Bladder microvascular endothelial cell (primary cell): ENCODE results near the gene MAPKBP1. TPM values are rescaled to one million over a fixed set of nuclear protein-coding genes. Genes with fewer than 3 reads are reported as not detected.

Experiments used
- total RNA-seq: library from RNA; depleted of rRNA; stranded (reverse); fragments of >200 nt; gene quantifications from 2 replicates; pipeline ENCODE4 v1.2.3, GENCODE V29; 2014

The MAPKBP1 gene, protein sequence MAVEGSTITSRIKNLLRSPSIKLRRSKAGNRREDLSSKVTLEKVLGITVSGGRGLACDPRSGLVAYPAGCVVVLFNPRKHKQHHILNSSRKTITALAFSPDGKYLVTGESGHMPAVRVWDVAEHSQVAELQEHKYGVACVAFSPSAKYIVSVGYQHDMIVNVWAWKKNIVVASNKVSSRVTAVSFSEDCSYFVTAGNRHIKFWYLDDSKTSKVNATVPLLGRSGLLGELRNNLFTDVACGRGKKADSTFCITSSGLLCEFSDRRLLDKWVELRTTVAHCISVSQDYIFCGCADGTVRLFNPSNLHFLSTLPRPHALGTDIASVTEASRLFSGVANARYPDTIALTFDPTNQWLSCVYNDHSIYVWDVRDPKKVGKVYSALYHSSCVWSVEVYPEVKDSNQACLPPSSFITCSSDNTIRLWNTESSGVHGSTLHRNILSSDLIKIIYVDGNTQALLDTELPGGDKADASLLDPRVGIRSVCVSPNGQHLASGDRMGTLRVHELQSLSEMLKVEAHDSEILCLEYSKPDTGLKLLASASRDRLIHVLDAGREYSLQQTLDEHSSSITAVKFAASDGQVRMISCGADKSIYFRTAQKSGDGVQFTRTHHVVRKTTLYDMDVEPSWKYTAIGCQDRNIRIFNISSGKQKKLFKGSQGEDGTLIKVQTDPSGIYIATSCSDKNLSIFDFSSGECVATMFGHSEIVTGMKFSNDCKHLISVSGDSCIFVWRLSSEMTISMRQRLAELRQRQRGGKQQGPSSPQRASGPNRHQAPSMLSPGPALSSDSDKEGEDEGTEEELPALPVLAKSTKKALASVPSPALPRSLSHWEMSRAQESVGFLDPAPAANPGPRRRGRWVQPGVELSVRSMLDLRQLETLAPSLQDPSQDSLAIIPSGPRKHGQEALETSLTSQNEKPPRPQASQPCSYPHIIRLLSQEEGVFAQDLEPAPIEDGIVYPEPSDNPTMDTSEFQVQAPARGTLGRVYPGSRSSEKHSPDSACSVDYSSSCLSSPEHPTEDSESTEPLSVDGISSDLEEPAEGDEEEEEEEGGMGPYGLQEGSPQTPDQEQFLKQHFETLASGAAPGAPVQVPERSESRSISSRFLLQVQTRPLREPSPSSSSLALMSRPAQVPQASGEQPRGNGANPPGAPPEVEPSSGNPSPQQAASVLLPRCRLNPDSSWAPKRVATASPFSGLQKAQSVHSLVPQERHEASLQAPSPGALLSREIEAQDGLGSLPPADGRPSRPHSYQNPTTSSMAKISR (N-terminal part only)
- 18.0 and 24.8 TPM in 2 replicates for total RNA-seq

DNA sequence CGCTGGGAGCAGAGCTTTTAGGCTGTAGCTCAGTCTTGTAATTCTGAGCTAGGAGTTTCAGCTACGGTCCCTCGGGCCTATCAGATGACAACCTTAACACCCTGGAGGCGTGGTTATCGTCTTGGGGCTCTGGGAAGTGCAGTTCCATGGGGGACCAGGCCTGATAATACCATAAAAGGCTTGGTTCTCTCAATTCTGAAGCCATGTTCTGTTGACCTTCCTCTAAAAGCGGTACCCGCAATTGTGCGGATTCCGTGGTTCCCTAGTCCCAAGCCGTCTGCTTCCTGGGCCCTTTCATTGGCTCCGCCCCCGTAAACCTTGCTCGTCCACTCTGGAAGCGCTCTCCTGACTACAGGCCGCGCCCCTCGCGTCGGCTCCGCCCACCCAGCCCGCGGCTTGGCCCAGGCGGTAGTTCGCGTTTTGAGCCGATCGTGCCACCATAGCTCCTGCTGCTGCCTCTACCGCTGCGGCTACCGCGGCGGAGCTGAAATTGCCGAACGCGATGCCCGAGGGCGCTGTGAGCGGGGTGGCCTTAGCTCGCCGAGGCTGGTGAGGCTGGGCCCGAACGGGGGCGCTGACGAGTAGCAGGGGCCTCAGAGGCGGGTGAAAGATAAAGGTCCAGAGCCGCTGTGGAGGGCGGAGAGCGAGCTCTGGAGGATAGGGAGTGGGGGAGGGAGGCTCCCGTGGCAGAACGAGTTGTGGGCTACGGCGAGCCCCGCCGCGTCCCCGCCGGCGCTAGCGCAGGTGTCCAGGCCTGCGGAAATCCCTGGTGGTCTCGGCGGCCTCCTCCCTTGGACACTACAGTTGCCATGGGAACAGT is at the start of gene MAPKBP1:
TSS of gene MAPKBP1 (plus strand) at position 423 of the 820 bp plus-strand sequence. CDS start 792 bp downstream, outside the sequence.

DNA sequence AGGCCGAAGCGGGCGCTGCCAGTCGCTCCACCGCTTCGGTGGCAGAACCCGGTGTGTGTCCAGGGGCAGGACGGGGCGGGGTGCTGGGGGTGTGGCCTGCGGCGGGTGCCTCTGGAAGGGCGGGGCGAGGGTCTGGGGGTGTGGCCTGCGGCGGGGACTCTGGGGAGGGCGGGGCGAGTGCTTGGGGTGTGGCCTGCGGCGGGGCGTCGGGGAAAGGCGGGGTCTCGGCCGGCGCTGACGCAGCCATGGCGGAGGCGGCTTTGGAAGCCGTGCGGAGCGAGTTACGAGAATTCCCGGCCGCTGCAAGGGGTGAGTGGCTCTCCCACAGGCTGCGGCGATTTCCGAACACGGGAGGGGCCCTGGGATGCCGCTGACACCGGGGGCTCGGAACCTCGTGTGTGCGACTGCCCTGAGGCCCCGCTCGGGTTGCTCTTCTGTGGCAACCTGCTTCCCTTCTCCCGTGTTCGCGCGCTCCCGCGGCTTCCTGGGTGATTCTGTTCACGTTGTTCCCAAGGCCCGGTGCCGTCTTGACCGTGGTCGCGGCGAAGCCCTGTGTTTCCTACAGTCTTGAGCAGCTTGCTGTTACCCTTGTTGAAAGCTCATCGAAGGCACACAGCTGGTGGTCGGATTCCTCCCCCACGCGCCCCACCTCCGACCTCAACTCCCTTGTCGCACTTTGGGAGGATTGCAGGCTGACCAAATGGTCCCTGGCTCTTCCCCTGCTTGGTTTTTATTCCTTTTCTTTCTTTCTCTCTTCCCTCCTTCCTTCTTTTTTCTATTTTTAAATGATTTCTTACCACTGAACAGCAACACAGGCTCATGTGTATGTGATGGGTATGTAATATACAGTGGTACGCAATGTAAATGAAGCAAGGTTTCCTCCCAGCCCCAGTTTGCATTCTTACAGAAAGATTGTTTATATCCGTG is 53.9 kb downstream of the MAPKBP1 start, which contains the start of gene JMJD7:
TSS of gene JMJD7 (plus strand) at position 213 of the 927 bp plus-strand sequence. CDS start at position 246, 33 bp downstream.

DNA sequence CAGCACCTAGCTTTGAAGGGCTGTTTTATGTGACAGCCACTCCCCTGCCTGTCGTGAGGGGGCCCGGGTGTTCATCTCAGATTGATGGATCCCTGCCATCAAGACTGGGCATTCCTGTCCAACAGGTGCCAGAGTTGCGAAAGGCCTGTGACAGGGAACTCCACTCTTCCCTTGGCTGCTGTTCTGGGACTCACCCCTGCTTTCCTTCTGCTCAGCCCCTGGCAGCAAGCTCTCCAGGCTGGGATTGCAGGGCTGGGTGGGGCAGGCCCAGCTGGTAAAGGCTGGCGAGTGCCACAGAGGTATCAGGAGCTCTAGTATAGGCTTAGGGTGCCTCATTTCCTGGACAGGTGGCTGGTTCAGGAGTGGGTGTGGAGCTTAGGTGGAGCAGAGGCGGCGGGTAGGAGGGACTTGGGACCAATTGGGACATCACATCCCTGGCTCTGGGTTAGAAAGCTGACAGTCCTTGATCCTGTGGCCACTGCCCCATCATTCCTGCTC is 64.2 kb downstream of the MAPKBP1 start, which contains the start of gene PLA2G4B:
TSS of gene PLA2G4B (plus strand) at position 448 of the 498 bp plus-strand sequence. CDS start 67 bp downstream, outside the sequence.

Other genes with a start within 250 kb of the MAPKBP1 start
- gene RPAP1, start 230.2 kb upstream of the MAPKBP1 start, total RNA-seq: 13.0 and 24.5 TPM in 2 replicates
- gene TYRO3, start 215.3 kb upstream of the MAPKBP1 start, total RNA-seq: 6.8 and 7.0 TPM in 2 replicates
- gene MGA, start 114.1 kb upstream of the MAPKBP1 start, total RNA-seq: 19.3 and 67.4 TPM in 2 replicates
- gene JMJD7, start 53.6 kb downstream of the MAPKBP1 start, total RNA-seq: 0.65 and 3.1 TPM in 2 replicates
- 0.16 and 1.7 TPM in 2 replicates for gene PLA2G4B, start 64.4 kb downstream of the MAPKBP1 start, total RNA-seq
- gene SPTBN5, start 119.6 kb downstream of the MAPKBP1 start, total RNA-seq: 5.2 and 5.3 TPM in 2 replicates
- 92.9 and 130 TPM in 2 replicates for gene EHD4, start 198.1 kb downstream of the MAPKBP1 start, total RNA-seq
- not detected in 2 replicates for gene PLA2G4E, start 246.6 kb downstream of the MAPKBP1 start, total RNA-seq